AG08395 (cell line): ENCODE results near the gene DCAF7.

Experiments
- DNase-seq: peaks from one replicate; pipeline ENCODE4 v3.0.0; 2012; ENCODE audit warnings: mixed read lengths, low spot score

The DCAF7 gene

GRCh38 chr17:63525190-63525946 is 24.9 kb upstream of the DCAF7 start:
- no peak for DNase-seq

- DNase-seq: no peak
These were observed 23.4 kb upstream of the DCAF7 start for GRCh38 chr17:63526861-63527260.

DNA sequence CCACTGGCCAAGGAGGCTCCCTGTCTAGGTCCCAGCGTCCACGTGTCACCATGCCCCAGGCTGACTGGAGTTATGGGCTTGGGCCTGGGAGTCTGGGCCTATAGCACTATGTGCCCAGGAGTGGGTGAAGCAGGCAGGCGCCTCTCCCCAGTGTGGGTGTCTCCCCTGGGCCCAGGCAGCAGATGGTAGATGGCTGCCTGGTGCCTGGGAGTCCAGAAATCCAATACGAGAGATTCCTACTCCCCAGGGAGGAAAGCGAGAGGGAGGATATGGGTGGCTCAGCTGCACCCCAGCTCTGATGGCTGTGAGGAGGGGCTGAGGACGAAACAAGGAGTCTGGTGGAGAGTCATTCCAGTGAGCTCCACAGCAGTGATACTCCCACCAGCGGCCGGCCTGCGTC is 22.1 kb upstream of the DCAF7 start:
- no peak for DNase-seq

GRCh38 chr17:63529711-63530556 is 20.3 kb upstream of the DCAF7 start:
- no peak for DNase-seq

- no peak for DNase-seq
These were observed 19.7 kb upstream of the DCAF7 start for GRCh38 chr17:63530557-63531021.

DNA sequence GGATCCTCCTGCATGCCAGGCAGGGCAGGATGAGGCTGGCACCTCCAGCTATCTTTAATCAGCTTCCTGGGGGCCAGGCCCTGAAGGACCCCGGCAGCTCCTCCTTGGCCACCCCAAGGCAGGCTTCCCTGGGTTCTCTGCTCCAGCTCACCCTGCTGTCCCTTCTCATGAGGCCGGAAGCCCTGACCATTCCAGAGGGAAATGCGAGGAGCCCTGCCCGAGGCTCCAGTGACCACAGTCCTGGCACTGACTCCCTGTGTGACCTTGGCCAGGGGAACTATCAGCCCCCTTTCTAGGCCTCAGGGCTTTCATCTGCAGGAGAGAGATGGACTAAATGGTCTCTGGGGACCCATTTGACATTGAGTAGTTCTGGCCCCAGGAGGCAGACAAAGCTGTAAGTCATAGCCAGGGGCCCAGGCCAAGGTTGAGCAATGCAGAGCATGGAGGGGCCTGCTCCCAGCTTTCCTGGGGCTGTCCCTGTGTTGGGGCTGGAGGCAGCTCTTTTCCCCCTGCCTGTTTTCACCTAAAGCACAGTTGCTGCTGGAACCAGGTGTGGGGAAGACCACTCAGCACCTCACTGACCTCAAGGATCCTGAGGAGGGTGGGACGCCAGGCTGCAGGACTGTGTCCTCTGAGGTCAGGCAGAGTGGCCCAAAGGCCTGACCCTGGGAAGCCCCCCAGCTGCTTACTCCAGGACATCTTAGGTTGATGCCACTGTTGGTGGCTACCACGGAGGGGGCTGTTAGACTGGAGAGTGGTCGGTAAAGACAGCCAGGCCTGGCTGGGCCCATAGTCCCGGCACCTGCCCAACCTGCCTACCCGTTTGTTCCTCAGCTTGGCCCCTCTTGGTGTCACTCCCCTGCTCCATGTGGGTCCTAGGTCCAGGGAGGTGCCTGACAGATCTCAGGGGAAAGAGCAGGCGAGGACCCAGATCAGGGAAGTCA is 19.0 kb upstream of the DCAF7 start:
- DNase-seq: no peak

- no peak for DNase-seq
These were observed 16.7 kb upstream of the DCAF7 start for GRCh38 chr17:63533433-63534077.

GRCh38 chr17:63534078-63534570 is 16.2 kb upstream of the DCAF7 start:
- no peak for DNase-seq

- DNase-seq: no peak
These were observed 15.3 kb upstream of the DCAF7 start for GRCh38 chr17:63534816-63535455.

GRCh38 chr17:63535640-63536039 is 14.6 kb upstream of the DCAF7 start:
- no peak for DNase-seq

DNA sequence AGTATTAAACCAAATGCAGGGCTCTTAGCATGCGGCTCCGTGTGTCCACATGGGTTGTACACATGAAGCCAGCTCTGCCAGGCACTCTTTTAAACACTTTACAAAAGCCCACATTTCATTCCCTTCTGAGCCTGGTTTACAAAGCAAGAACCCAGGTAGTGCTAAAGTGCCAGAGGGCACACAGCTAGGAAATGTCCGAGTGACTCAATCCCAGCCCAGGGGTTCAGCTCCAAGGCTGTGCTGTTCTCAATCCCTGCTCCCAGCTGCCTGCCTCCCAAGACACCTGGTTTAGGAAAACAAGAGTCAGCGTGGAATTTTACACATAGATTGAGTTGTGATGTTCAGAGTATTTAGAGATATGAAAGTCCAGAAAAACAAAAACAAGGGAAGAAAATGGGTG is 13.3 kb upstream of the DCAF7 start:
- no peak for DNase-seq

- DNase-seq: no peak
These were observed 12.1 kb upstream of the DCAF7 start for GRCh38 chr17:63537991-63538692.

- no peak for DNase-seq
These were observed 11.3 kb upstream of the DCAF7 start for GRCh38 chr17:63538693-63539595.

GRCh38 chr17:63540590-63540989 is 9.7 kb upstream of the DCAF7 start:
- DNase-seq: no peak

GRCh38 chr17:63542218-63542545 is 8.1 kb upstream of the DCAF7 start:
- DNase-seq: no peak

- no peak for DNase-seq
These were observed 7.1 kb upstream of the DCAF7 start for GRCh38 chr17:63542942-63543821.

- no peak for DNase-seq
These were observed 6.4 kb upstream of the DCAF7 start for GRCh38 chr17:63543822-63544420.
